CD8-positive, alpha-beta memory T cell (primary cell): ENCODE data around the gene TBPL1. TPM values are rescaled to one million over a fixed set of nuclear protein-coding genes. Genes with fewer than 3 reads are reported as not detected.

Source experiments
- CTCF ChIA-PET: fragments of 350-600 bp; sonication (Branson Sonifier 250); formaldehyde crosslinking; loops from one replicate; lab custom pipeline; 2021; ENCODE audit warnings: antibody characterized with exemption; lab: Charles Lee
- POLR2A ChIA-PET: fragments of 350-600 bp; sonication (Branson Sonifier 250); formaldehyde crosslinking; loops from one replicate; lab custom pipeline; 2021; ENCODE audit warnings: antibody characterized with exemption; lab: Charles Lee
- DNase-seq, 5 donors: peaks; one replicate each; pipeline versions ENCODE4 v3.0.0 to v3.0.0-alpha.2; 2020 to 2022; ENCODE audit warnings: mixed read lengths in 1 of 5
- H3K27ac ChIP-seq: one replicate; pipeline ENCODE4 v1.7.0; 2013; ENCODE audit warnings: low read depth, mild to moderate bottlenecking, low read length, moderate library complexity
- H3K27me3 ChIP-seq: 2 replicates; pipeline ENCODE4 v1.7.0; 2013; ENCODE audit warnings: low read length, mild to moderate bottlenecking; ENCODE audit not compliant: insufficient read depth, poor library complexity, severe bottlenecking
- H3K36me3 ChIP-seq: 2 replicates; pipeline ENCODE4 v1.7.0; 2013; ENCODE audit warnings: mild to moderate bottlenecking, low read length, moderate library complexity; ENCODE audit not compliant: insufficient read depth
- H3K4me1 ChIP-seq: 2 replicates; pipeline ENCODE4 v1.7.0; 2013; ENCODE audit warnings: mild to moderate bottlenecking, low read length, moderate library complexity; ENCODE audit not compliant: insufficient read depth
- H3K4me3 ChIP-seq: 2 replicates; pipeline ENCODE4 v1.7.0; 2013; ENCODE audit warnings: mild to moderate bottlenecking, low read length
- H3K9me3 ChIP-seq: 2 replicates; pipeline ENCODE4 v1.7.0; 2013; ENCODE audit warnings: mild to moderate bottlenecking, low read length
- H3K27ac Mint-ChIP-seq, 8 donors: one replicate each; pipeline ENCODE4 v1.8.0; 2020 to 2021; ENCODE audit warnings: mixed read lengths in 8 of 8, mild to moderate bottlenecking in 6 of 8, inconsistent platforms in 3 of 8, moderate library complexity in 3 of 8
- H3K27me3 Mint-ChIP-seq, 2 donors: one replicate each; pipeline ENCODE4 v1.8.0; 2020 to 2021; ENCODE audit warnings: mixed read lengths in 2 of 2, mild to moderate bottlenecking in 1 of 2, moderate library complexity in 1 of 2
- H3K36me3 Mint-ChIP-seq, 3 donors: one replicate each; pipeline ENCODE4 v1.8.0; 2020 to 2021; ENCODE audit warnings: mixed read lengths in 3 of 3, inconsistent platforms in 1 of 3, mild to moderate bottlenecking in 1 of 3
- H3K4me1 Mint-ChIP-seq, 3 donors: one replicate each; pipeline ENCODE4 v1.8.0; 2020 to 2021; ENCODE audit warnings: mixed read lengths in 3 of 3, inconsistent platforms in 1 of 3, mild to moderate bottlenecking in 1 of 3
- H3K4me3 Mint-ChIP-seq, 7 donors: one replicate each; pipeline ENCODE4 v1.8.0; 2020 to 2021; ENCODE audit warnings: mixed read lengths in 7 of 7, mild to moderate bottlenecking in 6 of 7, moderate library complexity in 4 of 7, inconsistent platforms in 2 of 7
- H3K9me3 Mint-ChIP-seq, 5 donors: one replicate each; pipeline ENCODE4 v1.8.0; 2020 to 2022; ENCODE audit warnings: mixed read lengths in 5 of 5, mild to moderate bottlenecking in 3 of 5, moderate library complexity in 2 of 5, inconsistent platforms in 1 of 5
- polyA plus RNA-seq: library from polyadenylated mRNA; unstranded; fragments of 300-500 nt; fragmentation: Illumina TruSeq; gene quantifications from one replicate; pipeline ENCODE4 v1.2.3, GENCODE V29; 2021
- total RNA-seq, 2 experiments: library from RNA; stranded (reverse); gene quantifications; one replicate each; pipeline ENCODE4 v1.2.3, GENCODE V29; 2021

The TBPL1 gene
- total and polyA plus RNA-seq, 3 experiments from 2014 or later, result 51.9 to 70.9 (median 52.8) TPM

DNA sequence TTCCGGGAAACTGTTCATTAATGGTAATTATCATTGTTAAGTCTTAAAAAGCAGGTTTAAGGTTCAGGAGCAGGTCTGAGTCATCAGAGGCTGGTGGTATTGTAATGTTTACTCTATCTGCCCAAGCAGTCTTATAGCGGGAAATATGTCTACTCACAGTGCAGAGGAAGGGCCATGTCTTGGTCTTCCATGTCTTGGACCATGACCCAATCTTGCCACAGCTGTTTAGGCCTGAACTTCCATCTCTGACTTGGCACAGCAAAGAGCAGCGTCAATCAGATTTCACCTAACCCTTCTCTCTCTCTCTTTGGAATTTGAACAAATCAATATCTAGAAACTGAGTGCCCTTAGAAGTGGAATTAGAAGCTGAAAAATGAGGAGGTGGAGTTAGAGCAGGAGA lies 73.6 kb downstream of the TBPL1 start:
- Mint-ChIP-seq H3K9me3 (no peaks in the 10 kb centered on the region), H3K4me1 (no peaks in the 10 kb centered on the region), H3K27ac (no peak overlapping the region), H3K4me3 (no peak overlapping the region), H3K27me3 (peaks cover 3 to 17% of the 10 kb centered on the region in 2 donors), H3K36me3 (no peaks in the 10 kb centered on the region)
- Histone ChIP-seq H3K36me3 (no peaks in the 10 kb centered on the region), H3K9me3 (no peaks in the 10 kb centered on the region), H3K27ac (no peak overlapping the region), H3K4me3 (no peak overlapping the region), H3K27me3 (no peaks in the 10 kb centered on the region), H3K4me1 (no peaks in the 10 kb centered on the region)
- ChIA-PET CTCF (no interaction called here), POLR2A (no interaction called here)
- DNase-seq, result no peak

DNA sequence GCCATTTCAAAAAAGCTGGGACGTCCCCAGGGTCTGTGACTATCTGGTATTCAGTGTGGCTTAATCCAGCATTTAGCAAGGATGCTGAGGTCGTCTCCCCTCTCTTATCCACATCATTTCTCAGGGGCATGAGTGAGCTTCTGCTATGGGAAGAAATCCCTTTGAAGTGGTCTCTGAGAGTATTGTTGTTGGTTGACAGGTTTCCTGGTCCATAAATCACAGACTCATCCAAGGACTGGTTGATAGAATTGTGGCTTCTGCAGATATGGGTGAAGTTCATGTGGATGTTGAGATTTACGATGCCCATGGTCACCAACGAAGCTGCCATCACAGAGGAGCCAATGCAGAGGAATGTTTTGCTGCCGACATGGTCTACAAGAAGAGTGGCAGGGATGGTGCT lies 75.4 kb downstream of the TBPL1 start:
- Mint-ChIP-seq H3K27me3 (peaks cover 0 to 13% of the 10 kb centered on the region in 2 donors), H3K4me1 (no peaks in the 10 kb centered on the region), H3K36me3 (no peaks in the 10 kb centered on the region), H3K4me3 (no peak overlapping the region), H3K27ac (no peak overlapping the region), H3K9me3 (no peaks in the 10 kb centered on the region)
- H3K36me3 ChIP-seq, result no peaks in the 10 kb centered on the region
- DNase-seq, result no peak
- no peak overlapping the region for H3K4me3 ChIP-seq
- CTCF ChIA-PET, result no interaction called here
- no peaks in the 10 kb centered on the region for H3K9me3 ChIP-seq
- H3K4me1 ChIP-seq, result no peaks in the 10 kb centered on the region
- POLR2A ChIA-PET, result no interaction called here
- H3K27me3 ChIP-seq, result no peaks in the 10 kb centered on the region
- H3K27ac ChIP-seq, result no peak overlapping the region

DNA sequence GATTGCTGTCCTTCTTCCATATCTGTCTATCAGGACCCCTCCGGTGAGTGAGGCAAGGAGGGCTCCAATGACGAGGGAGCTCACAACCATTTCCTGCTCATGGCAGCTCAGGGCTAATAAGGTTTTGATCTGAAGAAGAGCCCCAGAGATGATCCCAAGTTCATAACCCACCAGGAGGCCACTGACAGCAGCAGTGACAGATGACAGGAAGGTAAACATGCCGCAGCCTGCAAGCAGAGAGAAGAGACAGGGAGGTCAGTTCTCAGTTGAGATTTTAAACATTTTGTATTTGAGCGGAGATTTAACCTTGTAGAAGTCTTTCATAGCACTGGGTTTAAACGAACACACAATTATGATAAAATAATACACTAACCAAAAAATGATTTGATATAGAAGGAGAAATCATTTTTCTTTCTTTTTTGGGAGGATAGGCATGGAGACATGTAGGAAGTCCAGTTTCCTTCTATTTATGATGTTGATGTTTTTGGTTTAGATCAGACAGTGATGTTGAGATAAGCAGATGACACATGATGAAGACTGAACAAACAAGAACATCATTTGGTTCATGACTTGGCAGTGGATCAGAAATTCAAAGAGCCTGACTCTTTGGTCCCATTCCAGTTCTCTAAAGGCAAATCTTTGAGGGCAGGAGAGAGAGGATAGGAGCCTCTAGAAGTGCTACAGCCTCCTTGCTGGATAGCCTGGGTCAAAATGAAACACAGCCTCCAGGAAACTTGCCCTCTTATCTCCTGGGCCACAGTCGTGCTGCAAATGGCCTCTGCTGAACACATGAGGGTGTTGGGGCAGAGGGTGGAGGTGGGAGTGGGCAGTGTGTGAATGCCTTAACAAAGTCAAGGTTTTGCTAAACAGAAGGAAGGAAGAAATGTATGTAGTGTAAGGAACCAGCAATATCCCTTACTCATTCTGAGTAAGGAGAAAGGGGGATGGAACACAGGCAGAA lies 76.8 kb downstream of the TBPL1 start:
- Mint-ChIP-seq H3K4me1 (peaks cover 0 to 5% (median 4%) of the 10 kb centered on the region in 3 donors), H3K4me3 (no peak overlapping the region), H3K27ac (peak overlapping the region in 1 of 8 donors; percentile 29), H3K9me3 (no peaks in the 10 kb centered on the region), H3K27me3 (peaks cover 0 to 13% of the 10 kb centered on the region in 2 donors), H3K36me3 (no peaks in the 10 kb centered on the region)
- CTCF ChIA-PET, result no interaction called here
- POLR2A ChIA-PET, result no interaction called here
- H3K4me3 ChIP-seq, result no peak overlapping the region
- no peaks in the 10 kb centered on the region for H3K36me3 ChIP-seq
- H3K27ac ChIP-seq, result no peak overlapping the region
- no peaks in the 10 kb centered on the region for H3K9me3 ChIP-seq
- no peaks in the 10 kb centered on the region for H3K4me1 ChIP-seq
- DNase-seq, result no peak
- H3K27me3 ChIP-seq, result no peaks in the 10 kb centered on the region

DNA sequence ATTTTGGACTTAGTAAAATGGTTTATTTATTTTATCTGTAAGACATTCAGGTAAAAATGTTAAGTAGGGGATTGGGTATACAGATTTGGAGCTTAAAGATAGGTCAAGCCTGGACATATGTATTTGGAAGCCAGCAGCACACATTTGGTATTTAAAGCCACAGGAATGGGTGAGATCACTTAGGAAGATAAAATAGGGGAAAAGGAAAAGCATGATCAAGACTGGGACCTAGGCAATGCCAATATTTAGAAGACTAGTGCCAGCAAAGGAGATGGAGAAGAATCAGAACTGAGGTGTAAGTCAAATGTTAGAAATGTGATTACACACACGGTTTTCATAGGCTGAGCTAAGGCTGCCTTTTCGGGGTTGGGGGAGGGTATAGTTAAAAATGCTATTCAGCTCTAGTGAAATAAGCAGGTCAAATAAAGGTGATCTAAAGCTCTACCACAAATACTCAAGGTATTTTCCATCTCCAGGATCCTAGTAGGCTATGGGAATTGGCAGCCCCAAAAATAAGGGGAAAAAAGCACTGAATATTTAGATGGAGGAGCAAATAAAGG lies 78.8 kb downstream of the TBPL1 start:
- Mint-ChIP-seq H3K4me1 (peaks cover 5 to 20% (median 12%) of the 10 kb centered on the region in 3 donors), H3K9me3 (no peaks in the 10 kb centered on the region), H3K4me3 (no peak overlapping the region), H3K27ac (no peak overlapping the region), H3K36me3 (no peaks in the 10 kb centered on the region), H3K27me3 (peaks cover 0 to 13% of the 10 kb centered on the region in 2 donors)
- H3K4me3 ChIP-seq, result no peak overlapping the region
- ChIA-PET POLR2A (no interaction called here), CTCF (no interaction called here)
- no peaks in the 10 kb centered on the region for H3K9me3 ChIP-seq
- DNase-seq, result no peak
- H3K4me1 ChIP-seq, result no peaks in the 10 kb centered on the region
- H3K27ac ChIP-seq, result no peak overlapping the region
- H3K27me3 ChIP-seq, result no peaks in the 10 kb centered on the region
- no peaks in the 10 kb centered on the region for H3K36me3 ChIP-seq

DNA sequence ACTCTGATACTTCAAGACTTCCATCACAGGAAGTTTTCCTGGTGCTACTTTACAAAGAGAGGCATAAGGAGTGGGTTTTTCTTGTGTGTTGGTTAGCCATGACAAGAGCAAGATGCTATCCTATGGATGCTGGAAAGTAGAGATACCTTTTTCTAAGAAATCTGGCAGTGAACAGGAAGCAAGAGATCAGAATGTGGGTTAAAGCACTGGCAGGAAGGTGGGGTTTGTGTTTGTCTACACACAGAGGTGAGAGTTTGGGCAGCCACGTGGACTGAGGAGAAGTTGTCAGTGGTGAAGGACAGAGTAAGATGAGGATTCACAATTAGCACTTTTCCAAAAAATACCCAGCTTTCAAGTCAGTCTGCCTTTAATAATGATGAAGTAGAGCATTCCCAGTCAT lies 81.5 kb downstream of the TBPL1 start:
- no peak for DNase-seq
- Histone ChIP-seq H3K27me3 (no peaks in the 10 kb centered on the region), H3K27ac (no peak overlapping the region), H3K4me1 (no peaks in the 10 kb centered on the region), H3K36me3 (no peaks in the 10 kb centered on the region), H3K9me3 (no peaks in the 10 kb centered on the region), H3K4me3 (no peak overlapping the region)
- H3K4me1 Mint-ChIP-seq, result peaks cover 5 to 20% (median 14%) of the 10 kb centered on the region in 3 donors
- H3K9me3 Mint-ChIP-seq, result no peaks in the 10 kb centered on the region
- H3K27ac Mint-ChIP-seq, result peak overlapping the region in 1 of 8 donors; percentile 58
- ChIA-PET POLR2A (no interaction called here), CTCF (no interaction called here)
- H3K36me3 Mint-ChIP-seq, result no peaks in the 10 kb centered on the region
- peak overlapping the region in 1 of 7 donors; percentile 49 for H3K4me3 Mint-ChIP-seq
- peaks cover 0 to 5% of the 10 kb centered on the region in 2 donors for H3K27me3 Mint-ChIP-seq

DNA sequence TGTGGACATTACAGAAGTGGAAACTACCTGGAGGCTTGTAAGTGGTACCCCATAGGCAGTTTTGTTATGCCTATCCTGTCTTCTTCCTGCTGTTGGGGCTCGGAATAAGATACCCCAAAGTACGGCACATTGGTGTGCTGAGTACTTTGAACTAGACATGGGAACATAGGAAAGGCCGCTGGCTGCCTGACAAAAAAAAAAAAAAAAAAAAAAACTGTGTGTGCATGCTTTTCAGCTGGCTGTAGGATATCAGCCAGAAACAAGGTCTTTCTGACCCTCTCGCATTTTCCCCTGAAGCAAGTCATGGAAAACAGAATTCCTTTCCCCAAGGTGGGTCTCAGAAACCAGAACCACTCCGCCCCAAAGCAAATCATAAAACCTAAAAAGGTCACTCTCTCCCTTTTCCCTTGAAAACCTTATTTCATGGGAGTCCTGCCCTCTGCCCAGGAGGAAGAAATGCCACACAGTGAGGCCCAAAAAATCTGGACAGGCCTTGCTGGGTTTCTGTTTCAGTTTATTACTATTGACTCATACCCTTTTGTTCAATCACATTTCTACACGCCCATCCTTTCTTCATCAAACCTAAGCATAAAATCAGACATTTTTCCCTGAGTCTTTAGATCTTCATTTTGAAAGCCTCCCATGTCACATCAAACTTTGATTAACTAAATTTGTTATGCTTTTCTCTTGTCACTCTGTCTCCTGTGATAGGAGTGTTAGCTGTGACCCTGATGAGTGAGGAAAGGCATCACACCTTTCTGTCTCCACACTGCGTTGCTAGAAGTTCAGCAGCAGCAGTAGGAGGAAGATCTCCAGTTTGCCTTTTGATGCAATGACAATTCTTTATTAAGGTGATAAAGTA lies 82.2 kb downstream of the TBPL1 start:
- Histone ChIP-seq H3K4me1 (no peaks in the 10 kb centered on the region), H3K9me3 (no peaks in the 10 kb centered on the region), H3K27me3 (no peaks in the 10 kb centered on the region), H3K36me3 (no peaks in the 10 kb centered on the region), H3K4me3 (no peak overlapping the region), H3K27ac (no peak overlapping the region)
- H3K36me3 Mint-ChIP-seq, result no peaks in the 10 kb centered on the region
- peaks cover 0 to 5% of the 10 kb centered on the region in 2 donors for H3K27me3 Mint-ChIP-seq
- ChIA-PET CTCF (no interaction called here), POLR2A (no interaction called here)
- H3K27ac Mint-ChIP-seq, result peak overlapping the region in 1 of 8 donors; percentile 52
- H3K9me3 Mint-ChIP-seq, result no peaks in the 10 kb centered on the region
- peaks cover 5 to 20% (median 14%) of the 10 kb centered on the region in 3 donors for H3K4me1 Mint-ChIP-seq
- H3K4me3 Mint-ChIP-seq, result peak overlapping the region in 1 of 7 donors; percentile 20
- DNase-seq, result no peak

DNA sequence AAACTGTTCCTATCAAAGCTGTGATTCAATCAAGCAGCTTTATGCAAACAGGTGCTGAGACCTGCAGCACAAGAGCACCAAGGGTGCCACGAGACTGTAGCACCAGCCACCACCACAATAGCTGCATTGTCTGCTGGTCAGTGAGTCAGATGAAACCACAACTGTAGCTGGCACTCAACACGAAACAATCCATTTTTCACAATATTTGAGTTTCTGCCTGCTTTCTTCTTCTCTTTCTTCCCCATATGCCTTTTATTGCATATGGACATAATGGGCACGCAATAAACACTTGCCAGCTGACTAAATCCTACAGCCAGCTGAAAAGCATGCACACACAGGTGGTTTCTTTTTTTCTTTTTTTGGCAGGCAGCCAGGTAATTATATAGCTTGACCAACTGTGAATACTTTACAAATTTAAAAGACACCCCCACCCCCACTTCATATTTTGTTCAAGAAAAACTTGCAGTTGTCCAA lies 82.8 kb downstream of the TBPL1 start:
- ChIA-PET CTCF (no interaction called here), POLR2A (no interaction called here)
- Mint-ChIP-seq H3K27me3 (peaks cover under 1% of the 10 kb centered on the region in 2 donors), H3K4me3 (peak overlapping the region in 1 of 7 donors; percentile 16), H3K9me3 (no peaks in the 10 kb centered on the region), H3K36me3 (no peaks in the 10 kb centered on the region), H3K4me1 (peaks cover 5 to 20% (median 14%) of the 10 kb centered on the region in 3 donors), H3K27ac (no peak overlapping the region)
- H3K4me1 ChIP-seq, result no peaks in the 10 kb centered on the region
- no peaks in the 10 kb centered on the region for H3K9me3 ChIP-seq
- H3K36me3 ChIP-seq, result no peaks in the 10 kb centered on the region
- H3K27me3 ChIP-seq, result no peaks in the 10 kb centered on the region
- no peak overlapping the region for H3K4me3 ChIP-seq
- DNase-seq, result no peak
- H3K27ac ChIP-seq, result no peak overlapping the region
